ENCODE data around the gene MARCHF9. TPM values are rescaled to one million over a fixed set of nuclear protein-coding genes. Genes with fewer than 3 reads are reported as not detected.

MARCHF9 gene
- total RNA-seq, 3 donors from 2014 or later (not counting 1 experiment from before 2014, with no cell fraction given), result 25.4 to 28.4 (median 26.0) TPM

- Histone ChIP-seq H3K36me3 (ENCODE audit: control insufficient read depth, insufficient read depth, low read length) (peaks cover 12% of the 10 kb centered on the region), H3K4me1 (ENCODE audit: control insufficient read depth, insufficient read depth, low read length) (peaks cover 26% of the 10 kb centered on the region), H3K4me3 (ENCODE audit: low read length) (no peak overlapping the region), H3K9me3 (ENCODE audit: control insufficient read depth, insufficient read depth, low read length) (no peaks in the 10 kb centered on the region), H3K27me3 (ENCODE audit: control insufficient read depth, insufficient read depth, low read length) (peaks cover 22% of the 10 kb centered on the region), H3K27ac (ENCODE audit: low read length) (no peak overlapping the region)
- peaks cover 27 to 40% of the 10 kb centered on the region in 2 donors for H3K4me1 Mint-ChIP-seq
- no peak overlapping the region for H3K4me3 Mint-ChIP-seq
- no peak for ATAC-seq
- WGBS (ENCODE audit: insufficient coverage), result 100% methylated on average over 1 of the region's 3 CpGs
- no peak for TF ChIP-seq CTCF (IDR thresholded peaks at IDR 0.05)
- H3K9me3 Mint-ChIP-seq, result no peaks in the 10 kb centered on the region
- H3K27ac Mint-ChIP-seq, result no peak overlapping the region
- no peaks in the 10 kb centered on the region for H3K36me3 Mint-ChIP-seq
- peaks cover 24 to 31% of the 10 kb centered on the region in 2 donors for H3K27me3 Mint-ChIP-seq (ENCODE audit: low read depth in 2 of 2)
- no peak for DNase-seq
- intact Hi-C loops (cut with micrococcal nuclease), result no loop called here
These were observed 5.6 kb downstream of the MARCHF9 start for GRCh38 chr12:57760347-57760982.

GRCh38 chr12:57761391-57761998, 6.6 kb downstream of the MARCHF9 start:
- no peak overlapping the region for H3K4me3 Mint-ChIP-seq
- H3K36me3 ChIP-seq (ENCODE audit: control insufficient read depth, insufficient read depth, low read length), result peaks cover 12% of the 10 kb centered on the region
- no peaks in the 10 kb centered on the region for H3K9me3 Mint-ChIP-seq
- ATAC-seq (no peak), DNase-seq (no peak)
- H3K27me3 Mint-ChIP-seq (ENCODE audit: low read depth in 2 of 2), result peaks cover 30 to 36% of the 10 kb centered on the region in 2 donors
- peaks cover 32% of the 10 kb centered on the region for H3K27me3 ChIP-seq (ENCODE audit: control insufficient read depth, insufficient read depth, low read length)
- H3K9me3 ChIP-seq (ENCODE audit: control insufficient read depth, insufficient read depth, low read length), result no peaks in the 10 kb centered on the region
- no peak for TF ChIP-seq CTCF (IDR thresholded peaks at IDR 0.05)
- H3K27ac Mint-ChIP-seq, result no peak overlapping the region
- no peak overlapping the region for H3K4me3 ChIP-seq (ENCODE audit: low read length)
- no peak overlapping the region for H3K27ac ChIP-seq (ENCODE audit: low read length)
- H3K36me3 Mint-ChIP-seq, result no peaks in the 10 kb centered on the region
- intact Hi-C loops (cut with micrococcal nuclease), result no loop called here
- H3K4me1 ChIP-seq (ENCODE audit: control insufficient read depth, insufficient read depth, low read length), result peaks cover 29% of the 10 kb centered on the region
- H3K4me1 Mint-ChIP-seq, result peaks cover 32 to 40% of the 10 kb centered on the region in 2 donors
- WGBS (ENCODE audit: insufficient coverage), result 96% methylated on average over 4 of the region's 4 CpGs

- intact Hi-C loops (cut with micrococcal nuclease), result no loop called here
- no peak for TF ChIP-seq CTCF (IDR thresholded peaks at IDR 0.05)
These were observed 7.6 kb downstream of the MARCHF9 start for GRCh38 chr12:57762463-57762862.

More at GRCh38 chr12:57762463-57762862, 7.6 kb downstream of the MARCHF9 start:
- no peaks in the 10 kb centered on the region for H3K36me3 Mint-ChIP-seq
- H3K4me1 ChIP-seq (ENCODE audit: control insufficient read depth, insufficient read depth, low read length), result peaks cover 30% of the 10 kb centered on the region
- no peaks in the 10 kb centered on the region for H3K9me3 Mint-ChIP-seq
- H3K27me3 ChIP-seq (ENCODE audit: control insufficient read depth, insufficient read depth, low read length), result peaks cover 41% of the 10 kb centered on the region
- no peak for DNase-seq
- no peak overlapping the region for H3K27ac Mint-ChIP-seq
- 82% methylated on average over 2 of the region's 2 CpGs for WGBS (ENCODE audit: insufficient coverage)
- peaks cover 38 to 44% of the 10 kb centered on the region in 2 donors for H3K27me3 Mint-ChIP-seq (ENCODE audit: low read depth in 2 of 2)
- no peak overlapping the region for H3K4me3 ChIP-seq (ENCODE audit: low read length)
- H3K27ac ChIP-seq (ENCODE audit: low read length), result no peak overlapping the region
- no peak overlapping the region for H3K4me3 Mint-ChIP-seq
- no peak for ATAC-seq
- no peaks in the 10 kb centered on the region for H3K9me3 ChIP-seq (ENCODE audit: control insufficient read depth, insufficient read depth, low read length)
- H3K36me3 ChIP-seq (ENCODE audit: control insufficient read depth, insufficient read depth, low read length), result peaks cover 12% of the 10 kb centered on the region
- peaks cover 30 to 38% of the 10 kb centered on the region in 2 donors for H3K4me1 Mint-ChIP-seq
